ENCODE measurements around the gene DLX3.

Gene DLX3

GRCh38 chr17:49997773-49998703, 3.0 kb upstream of the DLX3 start:
- H3K36me3 ChIP-seq (ENCODE audit: insufficient read depth, low read length) = no peaks in the 10 kb centered on the region

GRCh38 chr17:49997301-49997650, 2.3 kb upstream of the DLX3 start:
- H3K27ac ChIP-seq (ENCODE audit: low read depth, low read length) = no peak overlapping the region
- peaks cover 15% of the 10 kb centered on the region for H3K4me1 ChIP-seq (ENCODE audit: control insufficient read depth, insufficient read depth, low read length, unreplicated experiment)
- H3K4me3 ChIP-seq (ENCODE audit: low read depth, low read length) = peak overlapping the region; percentile 77
- H3K36me3 ChIP-seq (ENCODE audit: insufficient read depth, low read length) = no peaks in the 10 kb centered on the region
- peaks cover 66% of the 10 kb centered on the region for H3K27me3 ChIP-seq (ENCODE audit: insufficient read depth, low read length)
- no peaks in the 10 kb centered on the region for H3K79me2 ChIP-seq (ENCODE audit: control insufficient read depth, insufficient read depth, low read length, unreplicated experiment)
- no peak overlapping the region for H2AFZ ChIP-seq (ENCODE audit: low read length, unreplicated experiment)

More at GRCh38 chr17:49997773-49998703, 3.0 kb upstream of the DLX3 start:
- Histone ChIP-seq H3K4me3 (ENCODE audit: low read depth, low read length) (no peak overlapping the region), H2AFZ (ENCODE audit: low read length, unreplicated experiment) (peak overlapping the region; percentile 44), H3K27me3 (ENCODE audit: insufficient read depth, low read length) (peaks cover 67% of the 10 kb centered on the region), H3K27ac (ENCODE audit: low read depth, low read length) (no peak overlapping the region), H3K79me2 (ENCODE audit: control insufficient read depth, insufficient read depth, low read length, unreplicated experiment) (no peaks in the 10 kb centered on the region), H3K4me1 (ENCODE audit: control insufficient read depth, insufficient read depth, low read length, unreplicated experiment) (peaks cover 15% of the 10 kb centered on the region)

- no peaks in the 10 kb centered on the region for H3K79me2 ChIP-seq (ENCODE audit: control insufficient read depth, insufficient read depth, low read length, unreplicated experiment)
- no peak overlapping the region for H2AFZ ChIP-seq (ENCODE audit: low read length, unreplicated experiment)
- H3K36me3 ChIP-seq (ENCODE audit: insufficient read depth, low read length) = no peaks in the 10 kb centered on the region
- H3K4me3 ChIP-seq (ENCODE audit: low read depth, low read length) = peak overlapping the region; percentile 77
- H3K27me3 ChIP-seq (ENCODE audit: insufficient read depth, low read length) = peaks cover 60% of the 10 kb centered on the region
- peaks cover 15% of the 10 kb centered on the region for H3K4me1 ChIP-seq (ENCODE audit: control insufficient read depth, insufficient read depth, low read length, unreplicated experiment)
- H3K27ac ChIP-seq (ENCODE audit: low read depth, low read length) = no peak overlapping the region
These were observed 1.7 kb upstream of the DLX3 start for GRCh38 chr17:49996495-49997300.

- peaks cover 54% of the 10 kb centered on the region for H3K27me3 ChIP-seq (ENCODE audit: insufficient read depth, low read length)
- no peak overlapping the region for H3K27ac ChIP-seq (ENCODE audit: low read depth, low read length)
- H3K79me2 ChIP-seq (ENCODE audit: control insufficient read depth, insufficient read depth, low read length, unreplicated experiment) = no peaks in the 10 kb centered on the region
- peaks cover 15% of the 10 kb centered on the region for H3K4me1 ChIP-seq (ENCODE audit: control insufficient read depth, insufficient read depth, low read length, unreplicated experiment)
- H3K4me3 ChIP-seq (ENCODE audit: low read depth, low read length) = no peak overlapping the region
- H2AFZ ChIP-seq (ENCODE audit: low read length, unreplicated experiment) = no peak overlapping the region
- no peaks in the 10 kb centered on the region for H3K36me3 ChIP-seq (ENCODE audit: insufficient read depth, low read length)
These were observed 1.1 kb upstream of the DLX3 start for GRCh38 chr17:49996121-49996494.

GRCh38 chr17:49994085-49995054, 654 bp downstream of the DLX3 start:
- H3K27me3 ChIP-seq (ENCODE audit: insufficient read depth, low read length) = peaks cover 38% of the 10 kb centered on the region
- peak overlapping the region; percentile 66 for H3K4me3 ChIP-seq (ENCODE audit: low read depth, low read length)
- H3K79me2 ChIP-seq (ENCODE audit: control insufficient read depth, insufficient read depth, low read length, unreplicated experiment) = no peaks in the 10 kb centered on the region
- peak overlapping the region; percentile 64 for H2AFZ ChIP-seq (ENCODE audit: low read length, unreplicated experiment)
- H3K36me3 ChIP-seq (ENCODE audit: insufficient read depth, low read length) = no peaks in the 10 kb centered on the region
- no peak overlapping the region for H3K27ac ChIP-seq (ENCODE audit: low read depth, low read length)
- peaks cover 15% of the 10 kb centered on the region for H3K4me1 ChIP-seq (ENCODE audit: control insufficient read depth, insufficient read depth, low read length, unreplicated experiment)

GRCh38 chr17:49993423-49994060, 1.5 kb downstream of the DLX3 start:
- no peaks in the 10 kb centered on the region for H3K36me3 ChIP-seq (ENCODE audit: insufficient read depth, low read length)
- peak overlapping the region; percentile 66 for H3K4me3 ChIP-seq (ENCODE audit: low read depth, low read length)
- peak overlapping the region; percentile 34 for H2AFZ ChIP-seq (ENCODE audit: low read length, unreplicated experiment)
- peaks cover 15% of the 10 kb centered on the region for H3K4me1 ChIP-seq (ENCODE audit: control insufficient read depth, insufficient read depth, low read length, unreplicated experiment)
- H3K27me3 ChIP-seq (ENCODE audit: insufficient read depth, low read length) = peaks cover 34% of the 10 kb centered on the region
- no peak overlapping the region for H3K27ac ChIP-seq (ENCODE audit: low read depth, low read length)
- no peaks in the 10 kb centered on the region for H3K79me2 ChIP-seq (ENCODE audit: control insufficient read depth, insufficient read depth, low read length, unreplicated experiment)

GRCh38 chr17:49992933-49993422, 2.0 kb downstream of the DLX3 start:
- peaks cover 34% of the 10 kb centered on the region for H3K27me3 ChIP-seq (ENCODE audit: insufficient read depth, low read length)

GRCh38 chr17:49992191-49992932, 2.7 kb downstream of the DLX3 start:
- Histone ChIP-seq H3K27ac (ENCODE audit: low read depth, low read length) (no peak overlapping the region), H3K4me3 (ENCODE audit: low read depth, low read length) (no peak overlapping the region), H3K4me1 (ENCODE audit: control insufficient read depth, insufficient read depth, low read length, unreplicated experiment) (peaks cover 15% of the 10 kb centered on the region), H3K36me3 (ENCODE audit: insufficient read depth, low read length) (no peaks in the 10 kb centered on the region), H2AFZ (ENCODE audit: low read length, unreplicated experiment) (no peak overlapping the region), H3K27me3 (ENCODE audit: insufficient read depth, low read length) (peaks cover 36% of the 10 kb centered on the region), H3K79me2 (ENCODE audit: control insufficient read depth, insufficient read depth, low read length, unreplicated experiment) (no peaks in the 10 kb centered on the region)

More at GRCh38 chr17:49992933-49993422, 2.0 kb downstream of the DLX3 start:
- Histone ChIP-seq H3K4me3 (ENCODE audit: low read depth, low read length) (peak overlapping the region; percentile 66), H2AFZ (ENCODE audit: low read length, unreplicated experiment) (peak overlapping the region; percentile 34), H3K27ac (ENCODE audit: low read depth, low read length) (no peak overlapping the region), H3K36me3 (ENCODE audit: insufficient read depth, low read length) (no peaks in the 10 kb centered on the region), H3K4me1 (ENCODE audit: control insufficient read depth, insufficient read depth, low read length, unreplicated experiment) (peaks cover 15% of the 10 kb centered on the region), H3K79me2 (ENCODE audit: control insufficient read depth, insufficient read depth, low read length, unreplicated experiment) (no peaks in the 10 kb centered on the region)

- no peak overlapping the region for H3K4me3 ChIP-seq (ENCODE audit: low read depth, low read length)
- peaks cover 41% of the 10 kb centered on the region for H3K27me3 ChIP-seq (ENCODE audit: insufficient read depth, low read length)
- peaks cover 12% of the 10 kb centered on the region for H3K4me1 ChIP-seq (ENCODE audit: control insufficient read depth, insufficient read depth, low read length, unreplicated experiment)
- no peaks in the 10 kb centered on the region for H3K36me3 ChIP-seq (ENCODE audit: insufficient read depth, low read length)
- H2AFZ ChIP-seq (ENCODE audit: low read length, unreplicated experiment) = no peak overlapping the region
- no peaks in the 10 kb centered on the region for H3K79me2 ChIP-seq (ENCODE audit: control insufficient read depth, insufficient read depth, low read length, unreplicated experiment)
- H3K27ac ChIP-seq (ENCODE audit: low read depth, low read length) = no peak overlapping the region
These were observed 3.6 kb downstream of the DLX3 start for GRCh38 chr17:49991409-49991808.

Data from ACC112 (cell line).